ENCODE data around the gene SZT2.

The SZT2 gene

DNA sequence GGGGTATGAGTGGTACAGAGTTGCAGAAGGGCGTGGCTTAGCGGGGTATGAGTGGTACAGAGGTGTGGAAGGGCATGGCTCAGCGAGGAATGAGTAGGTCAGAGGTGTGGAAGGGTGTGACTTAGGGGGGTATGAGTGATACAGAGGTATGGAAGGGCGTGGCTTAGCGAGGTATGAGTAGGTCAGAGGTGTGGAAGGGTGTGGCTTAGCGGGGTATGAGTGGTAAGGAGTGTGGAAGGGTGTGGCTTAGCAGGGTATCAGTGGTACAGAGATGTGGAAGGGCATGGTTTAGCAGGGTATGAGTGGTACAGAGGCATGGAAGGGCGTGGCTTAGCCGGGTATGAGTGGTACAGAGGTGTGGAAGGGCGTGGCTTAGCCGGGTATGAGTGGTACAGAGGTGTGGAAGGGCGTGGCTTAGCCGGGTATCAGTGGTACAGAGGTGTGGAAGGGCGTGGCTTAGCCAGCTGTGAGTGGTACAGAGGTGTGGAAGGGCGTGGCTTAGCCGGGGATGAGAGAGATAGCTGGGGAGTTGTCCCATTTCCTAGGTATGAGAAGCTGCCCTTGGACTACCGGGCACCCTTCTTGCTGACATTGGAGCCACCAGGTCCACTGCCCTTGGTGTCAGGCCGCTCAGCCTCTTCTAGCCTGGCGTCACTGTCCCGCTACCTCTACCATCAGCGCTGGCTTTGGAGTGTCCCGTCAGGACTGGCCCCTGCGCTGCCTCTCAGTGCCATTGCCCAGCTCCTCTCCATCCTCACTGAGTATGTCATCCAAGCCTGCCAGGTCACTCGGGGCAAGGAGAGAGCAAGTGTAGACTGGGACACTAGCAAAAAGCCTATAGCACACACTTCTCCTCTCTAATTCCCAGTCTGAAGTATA, 34.2 kb downstream of the SZT2 start:
- no peak for DNase-seq (ENCODE audit: low spot score)

GRCh38 chr1:43425045-43425444, 35.3 kb downstream of the SZT2 start:
- DNase-seq (ENCODE audit: low spot score): no peak

GRCh38 chr1:43426221-43426620, 36.5 kb downstream of the SZT2 start:
- DNase-seq (ENCODE audit: low spot score): no peak

GRCh38 chr1:43427524-43427923, 37.8 kb downstream of the SZT2 start:
- DNase-seq (ENCODE audit: low spot score): no peak

DNA sequence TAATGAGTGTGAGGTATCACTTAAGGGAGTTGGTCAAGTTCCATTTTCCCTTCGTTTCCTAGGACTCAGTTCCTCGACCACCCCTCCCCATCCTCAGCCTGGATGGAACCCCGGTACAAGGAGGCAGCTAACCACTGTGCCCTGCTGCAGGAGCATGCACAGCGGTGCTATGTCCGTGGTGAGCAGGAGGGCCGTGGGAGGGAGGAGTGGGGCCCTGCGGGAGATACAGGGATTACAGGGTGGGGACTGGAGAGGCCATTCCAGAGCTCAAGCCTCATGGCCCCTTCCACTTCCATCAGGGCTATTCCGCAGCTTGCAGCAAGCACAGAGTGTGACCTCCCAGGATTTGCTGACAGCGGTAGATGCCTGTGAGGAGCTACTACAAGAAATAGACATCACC, 38.2 kb downstream of the SZT2 start:
- no peak for DNase-seq (ENCODE audit: low spot score)

DNA sequence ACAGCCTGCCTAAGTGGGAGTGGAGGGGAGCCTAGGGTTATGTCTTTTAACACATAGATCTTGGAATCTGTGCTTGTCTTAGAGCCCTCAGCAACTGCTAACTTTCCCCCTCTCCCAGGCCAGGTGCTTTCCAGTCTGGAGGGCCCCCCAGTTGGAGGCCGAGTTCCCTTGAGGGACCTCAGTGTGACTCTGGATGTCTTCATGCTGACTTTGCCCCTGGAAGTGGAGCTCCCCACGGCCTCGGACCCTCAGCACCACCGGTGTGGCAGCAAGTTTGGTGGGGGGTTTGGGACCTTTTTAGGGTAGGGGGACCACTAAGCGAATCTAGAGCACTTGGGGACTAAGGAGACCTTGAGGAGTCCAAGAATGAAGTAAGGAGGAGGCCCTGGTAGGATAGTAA, 41.1 kb downstream of the SZT2 start:
- no peak for DNase-seq (ENCODE audit: low spot score)

GRCh38 chr1:43431676-43432075, 42.0 kb downstream of the SZT2 start:
- no peak for DNase-seq (ENCODE audit: low spot score)

- no peak for DNase-seq (ENCODE audit: low spot score)
Observed at GRCh38 chr1:43432171-43432860, 42.6 kb downstream of the SZT2 start.

- no peak for DNase-seq (ENCODE audit: low spot score)
Observed at GRCh38 chr1:43432907-43433306, 43.2 kb downstream of the SZT2 start.

- DNase-seq (ENCODE audit: low spot score): no peak
Observed at GRCh38 chr1:43434256-43434655, 44.6 kb downstream of the SZT2 start.

DNA sequence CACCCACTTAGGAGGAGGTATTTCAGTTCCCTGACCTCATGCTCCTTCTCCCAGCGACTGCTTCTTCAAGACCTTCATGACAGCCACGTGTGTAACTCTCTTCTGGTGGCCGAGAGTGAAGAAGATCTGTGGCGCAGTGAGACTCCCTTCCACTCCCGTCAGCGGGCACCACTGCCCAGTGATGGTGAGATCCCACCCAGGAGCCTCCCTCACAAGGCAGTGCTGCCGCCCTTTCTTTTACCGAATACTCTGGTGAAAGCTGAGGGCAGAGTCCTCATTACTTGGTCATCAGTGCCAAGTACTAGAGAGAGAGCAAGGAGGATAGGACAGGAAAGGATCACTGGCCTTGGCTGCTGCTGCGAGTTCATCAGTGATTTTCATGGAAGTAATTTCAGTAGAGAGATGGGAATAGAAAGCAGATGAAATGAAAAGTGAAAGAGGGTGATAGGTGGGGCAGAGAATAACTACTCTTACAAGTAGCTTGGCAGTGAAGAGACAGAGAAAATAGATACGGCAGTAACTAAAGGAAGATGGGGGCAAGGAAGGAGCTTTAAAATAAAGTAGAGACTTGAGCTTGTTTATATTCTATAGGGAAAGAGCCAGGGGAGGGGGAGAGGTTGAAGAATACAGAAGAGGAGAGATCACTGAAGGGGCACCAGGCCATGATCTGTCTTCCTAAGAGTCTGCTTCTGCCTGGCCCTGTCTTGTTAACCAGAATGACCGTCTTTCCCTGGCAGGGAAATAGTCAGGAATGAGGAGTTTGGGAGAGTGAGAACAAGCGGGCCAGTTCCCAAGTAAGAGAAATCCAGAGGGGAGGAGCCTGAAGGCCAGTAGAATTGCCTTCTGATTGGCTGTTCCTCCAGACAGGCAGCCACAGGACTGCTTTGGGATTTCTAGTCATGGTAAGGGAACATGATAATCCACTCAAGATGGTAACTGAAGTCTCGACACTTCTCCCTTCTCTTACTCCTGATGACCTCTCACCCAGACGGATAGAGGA, 45.7 kb downstream of the SZT2 start:
- DNase-seq (ENCODE audit: low spot score): no peak

DNA sequence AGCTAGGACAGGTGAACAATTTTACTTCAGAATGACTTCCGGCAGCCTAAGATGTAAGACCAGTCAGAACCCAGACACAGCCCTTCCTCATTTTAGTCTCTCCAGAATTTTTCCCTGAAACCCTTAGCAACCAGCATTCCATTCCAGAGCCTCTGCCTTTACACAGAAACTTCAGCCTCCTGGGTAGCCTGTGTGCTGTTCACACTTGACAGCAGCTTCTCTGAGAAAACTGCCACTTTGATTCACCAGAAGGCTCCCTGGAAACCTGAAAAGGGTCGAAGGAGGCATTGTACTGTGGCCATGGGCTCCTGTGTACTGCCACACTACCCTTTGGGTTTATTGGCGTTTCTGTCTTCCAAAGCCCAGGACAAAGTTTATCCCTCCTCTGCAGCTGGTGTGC, 46.7 kb downstream of the SZT2 start:
- DNase-seq (ENCODE audit: low spot score): no peak

GRCh38 chr1:43437031-43437973, 47.6 kb downstream of the SZT2 start:
- DNase-seq (ENCODE audit: low spot score): no peak

DNA sequence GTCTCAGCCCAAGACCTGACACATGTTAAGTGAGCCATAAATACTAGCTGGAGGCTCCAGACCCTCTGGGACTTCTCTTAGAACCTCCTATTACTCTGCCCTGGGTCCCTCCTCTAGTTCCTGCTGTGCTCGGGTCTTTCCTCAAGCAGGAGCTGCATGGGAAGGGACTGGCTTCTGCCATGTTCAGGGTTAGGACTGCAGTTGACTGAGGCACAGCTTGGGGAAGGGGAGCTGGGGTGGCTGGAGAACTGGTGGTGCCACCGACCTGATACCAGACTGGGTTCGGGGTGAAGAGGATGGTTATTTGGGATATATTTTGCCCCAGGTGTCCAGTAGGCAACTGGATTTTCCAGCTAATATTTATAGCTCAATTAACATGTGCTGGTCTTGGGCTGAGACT, 48.3 kb downstream of the SZT2 start:
- no peak for DNase-seq (ENCODE audit: low spot score)

GRCh38 chr1:43438576-43438952, 48.9 kb downstream of the SZT2 start:
- DNase-seq (ENCODE audit: low spot score): no peak

- DNase-seq (ENCODE audit: low spot score): no peak
Observed at GRCh38 chr1:43438953-43439581, 49.4 kb downstream of the SZT2 start.

- DNase-seq (ENCODE audit: low spot score): no peak
Observed at GRCh38 chr1:43439781-43440180, 50.1 kb downstream of the SZT2 start.

GRCh38 chr1:43440358-43440757, 50.7 kb downstream of the SZT2 start:
- DNase-seq (ENCODE audit: low spot score): no peak

DNA sequence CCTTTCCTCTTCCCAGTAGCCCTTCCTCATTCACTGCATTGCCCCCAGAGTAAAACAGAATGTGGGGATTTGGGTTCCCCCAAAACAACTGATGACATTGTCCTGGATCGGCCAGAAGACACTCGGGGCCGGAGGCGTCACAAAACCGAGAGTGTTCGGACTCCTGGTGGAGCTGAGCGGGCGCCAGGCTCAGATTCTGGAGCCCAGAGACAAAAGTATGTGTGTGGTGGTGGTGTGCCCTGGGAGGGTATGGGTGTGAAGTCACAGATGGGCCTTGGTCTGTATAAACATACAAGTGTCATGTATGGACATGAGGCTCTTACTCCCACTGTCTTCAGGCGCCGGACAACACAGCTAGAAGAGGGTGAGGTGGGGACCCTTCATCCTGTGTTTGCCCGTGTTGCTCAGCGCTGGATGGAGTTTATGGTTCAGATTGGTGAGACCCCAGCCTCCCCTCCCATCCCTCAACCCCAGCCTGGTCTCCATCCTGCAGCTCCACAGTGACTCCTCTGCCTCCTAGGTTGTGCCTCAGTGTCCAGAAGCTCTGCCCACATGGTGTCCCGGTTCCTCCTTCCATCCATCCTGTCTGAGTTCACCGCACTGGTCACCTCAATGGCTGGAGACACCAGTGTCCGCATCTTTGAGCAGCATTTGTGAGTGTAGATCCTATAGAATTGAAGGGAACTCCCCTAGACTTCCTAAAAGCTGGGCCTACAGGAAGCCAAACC, 51.6 kb downstream of the SZT2 start:
- no peak for DNase-seq (ENCODE audit: low spot score)

Data from activated CD4-positive, alpha-beta T cell treated with anti-CD3 and anti-CD28 coated beads, Interleukin-2, Interleukin-4, amounts not matched to agents 100 ng/mL and 50 ng/mL, durations not matched to agents 16 hours and 8 hours (primary cell).